Coronary artery (tissue), 2 donors: ENCODE measurements around the gene CDHR5.
"Not testable (repeated sequence)": the region's sequence is repeated elsewhere in the genome, so short reads cannot be mapped to it uniquely, and the experiment has no call there.

Experiments used
- DNase-seq: peaks from one replicate; pipeline ENCODE4 v3.0.0-alpha.2; 2017; ENCODE audit warnings: low spot score
- H3K27ac ChIP-seq, 2 donors: fragments of 200-600 bp; sonication (generic); one replicate each; pipeline ENCODE4 v1.5.1; 2016 to 2019
- H3K4me3 ChIP-seq: fragments of 200-600 bp; sonication (generic); 2 replicates; pipeline ENCODE4 v1.5.1; 2016; ENCODE audit warnings: mild to moderate bottlenecking, moderate library complexity
- TF ChIP-seq, protein P1 (sequence below): fragments of 200-600 bp; sonication (generic); IDR thresholded peaks from one replicate; pipeline ENCODE4 v1.5.1; 2019; ENCODE audit warnings: antibody characterized with exemption

CDHR5 gene

DNA sequence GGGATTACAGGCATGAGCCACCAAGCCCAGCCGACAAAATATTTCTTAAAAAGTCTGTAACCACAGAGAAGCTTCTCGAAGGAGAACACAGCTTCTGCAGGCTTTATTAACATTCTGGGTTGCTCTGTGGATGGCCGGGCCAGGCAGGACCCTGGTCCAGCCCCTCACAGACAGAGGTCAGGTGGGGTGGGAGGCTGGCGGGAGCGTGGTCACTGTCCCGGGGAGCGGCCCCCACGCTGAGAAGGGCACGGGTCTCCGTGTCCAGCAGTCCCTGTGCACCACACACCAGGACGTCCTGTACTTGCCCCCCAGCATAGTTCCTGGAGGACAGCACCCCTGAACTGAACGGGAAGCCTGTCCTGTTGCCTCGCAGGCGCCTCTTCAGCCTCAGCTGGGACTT lies 31.7 kb upstream of the CDHR5 start:
- TF ChIP-seq, protein P1, sequence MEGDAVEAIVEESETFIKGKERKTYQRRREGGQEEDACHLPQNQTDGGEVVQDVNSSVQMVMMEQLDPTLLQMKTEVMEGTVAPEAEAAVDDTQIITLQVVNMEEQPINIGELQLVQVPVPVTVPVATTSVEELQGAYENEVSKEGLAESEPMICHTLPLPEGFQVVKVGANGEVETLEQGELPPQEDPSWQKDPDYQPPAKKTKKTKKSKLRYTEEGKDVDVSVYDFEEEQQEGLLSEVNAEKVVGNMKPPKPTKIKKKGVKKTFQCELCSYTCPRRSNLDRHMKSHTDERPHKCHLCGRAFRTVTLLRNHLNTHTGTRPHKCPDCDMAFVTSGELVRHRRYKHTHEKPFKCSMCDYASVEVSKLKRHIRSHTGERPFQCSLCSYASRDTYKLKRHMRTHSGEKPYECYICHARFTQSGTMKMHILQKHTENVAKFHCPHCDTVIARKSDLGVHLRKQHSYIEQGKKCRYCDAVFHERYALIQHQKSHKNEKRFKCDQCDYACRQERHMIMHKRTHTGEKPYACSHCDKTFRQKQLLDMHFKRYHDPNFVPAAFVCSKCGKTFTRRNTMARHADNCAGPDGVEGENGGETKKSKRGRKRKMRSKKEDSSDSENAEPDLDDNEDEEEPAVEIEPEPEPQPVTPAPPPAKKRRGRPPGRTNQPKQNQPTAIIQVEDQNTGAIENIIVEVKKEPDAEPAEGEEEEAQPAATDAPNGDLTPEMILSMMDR, result no peak
- Histone ChIP-seq H3K27ac (no peak overlapping the region), H3K4me3 (no peak overlapping the region)
- no peak for DNase-seq

DNA sequence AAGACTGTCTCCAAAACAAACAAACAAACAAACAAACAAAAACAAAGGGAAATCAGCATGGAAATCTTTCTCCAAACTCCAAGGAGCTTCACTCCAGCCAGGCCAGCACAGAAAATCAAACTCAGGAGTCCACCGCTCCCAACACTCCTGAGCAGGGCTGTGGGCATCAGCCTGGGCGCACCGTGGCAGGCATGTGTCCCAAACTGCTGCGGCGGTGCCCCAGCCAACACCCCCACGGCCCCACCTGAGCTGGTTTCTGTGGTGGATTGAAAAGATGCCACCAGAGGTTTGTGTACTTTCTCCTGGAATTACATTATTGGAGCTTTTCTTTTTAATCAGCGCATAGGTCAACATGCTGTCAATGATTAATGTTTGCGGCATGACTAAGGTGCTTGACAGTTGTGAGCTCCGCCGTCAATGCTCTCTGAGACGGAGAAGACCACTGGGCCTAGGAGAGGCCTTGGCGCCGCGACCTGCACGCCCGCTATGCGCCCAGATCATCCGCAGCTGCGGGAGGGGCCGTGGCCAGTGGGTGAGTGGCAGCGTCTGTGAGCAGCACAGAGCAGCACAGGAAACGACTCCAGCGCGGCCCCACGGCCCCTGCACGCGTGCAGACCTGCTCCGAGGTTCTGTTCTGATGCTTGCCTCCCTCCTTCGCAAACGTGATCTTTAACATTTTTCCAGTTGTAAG lies 30.4 kb upstream of the CDHR5 start:
- TF ChIP-seq, protein P1, result no peak
- no peak for DNase-seq
- Histone ChIP-seq H3K4me3 (no peak overlapping the region), H3K27ac (no peak overlapping the region)

DNA sequence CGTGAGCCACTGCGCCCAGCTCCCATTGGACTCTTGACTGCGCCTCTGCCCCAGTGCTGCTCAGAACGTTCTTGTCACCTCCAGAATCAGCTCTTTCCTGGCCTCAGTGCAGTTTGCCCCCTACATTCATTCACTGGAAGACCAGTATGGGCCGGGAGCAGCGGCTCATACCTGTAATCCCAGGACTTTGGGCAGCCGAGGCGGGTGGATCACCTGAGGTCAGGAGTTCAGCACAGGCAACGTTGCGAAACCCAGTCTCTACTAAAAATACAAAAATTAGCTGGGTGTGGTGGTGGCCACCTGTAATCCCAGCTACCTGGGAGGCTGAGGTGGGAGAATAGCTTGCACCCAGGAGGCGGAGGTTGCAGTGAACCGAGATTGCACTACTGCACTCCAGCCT lies 29.7 kb upstream of the CDHR5 start:
- DNase-seq, result not testable (repeated sequence)

DNA sequence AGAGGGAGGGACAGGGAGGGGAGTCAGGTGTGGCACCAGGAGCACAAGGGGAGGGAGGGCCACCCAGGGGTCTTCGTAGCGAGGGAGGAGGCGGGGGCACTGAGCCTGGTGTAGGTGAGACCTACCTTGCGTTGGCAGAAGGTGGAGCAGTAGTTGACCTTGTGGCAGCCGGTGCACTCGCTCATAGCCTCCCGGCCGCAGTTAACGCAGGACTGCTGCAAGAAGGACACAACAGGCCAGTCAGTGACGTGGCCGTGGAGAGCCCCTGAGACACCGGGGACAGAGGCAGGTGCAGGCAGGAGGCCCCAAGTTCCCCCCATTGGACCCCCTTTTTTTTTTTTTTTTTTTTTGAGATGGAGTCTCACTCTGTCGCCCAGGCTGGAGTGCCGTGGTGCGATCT lies 29.1 kb upstream of the CDHR5 start:
- H3K4me3 ChIP-seq, result no peak overlapping the region
- no peak for DNase-seq
- H3K27ac ChIP-seq, result no peak overlapping the region
- TF ChIP-seq, protein P1, result no peak

More for the DNA sequence above, 29.7 kb upstream of the CDHR5 start:
- H3K27ac ChIP-seq, H3K4me3 ChIP-seq: not testable (repeated sequence)

DNA sequence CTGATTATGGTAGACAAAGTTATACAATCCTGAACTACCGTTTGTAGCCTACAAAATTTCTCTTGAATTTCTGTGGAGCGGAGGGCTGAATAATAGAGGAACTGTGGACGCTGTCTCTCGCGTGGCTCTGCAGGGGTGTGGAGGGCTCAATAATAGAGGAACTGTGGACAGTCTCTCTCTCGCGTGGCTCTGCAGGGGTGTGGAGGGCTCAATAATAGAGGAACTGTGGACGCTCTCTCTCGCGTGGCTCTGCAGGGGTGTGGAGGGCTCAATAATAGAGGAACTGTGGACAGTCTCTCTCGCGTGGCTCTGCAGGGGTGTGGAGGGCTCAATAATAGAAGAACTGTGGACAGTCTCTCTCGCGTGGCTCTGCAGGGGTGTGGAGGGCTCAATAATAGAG lies 28.4 kb upstream of the CDHR5 start:
- not testable (repeated sequence) for H3K27ac ChIP-seq, H3K4me3 ChIP-seq, DNase-seq

DNA sequence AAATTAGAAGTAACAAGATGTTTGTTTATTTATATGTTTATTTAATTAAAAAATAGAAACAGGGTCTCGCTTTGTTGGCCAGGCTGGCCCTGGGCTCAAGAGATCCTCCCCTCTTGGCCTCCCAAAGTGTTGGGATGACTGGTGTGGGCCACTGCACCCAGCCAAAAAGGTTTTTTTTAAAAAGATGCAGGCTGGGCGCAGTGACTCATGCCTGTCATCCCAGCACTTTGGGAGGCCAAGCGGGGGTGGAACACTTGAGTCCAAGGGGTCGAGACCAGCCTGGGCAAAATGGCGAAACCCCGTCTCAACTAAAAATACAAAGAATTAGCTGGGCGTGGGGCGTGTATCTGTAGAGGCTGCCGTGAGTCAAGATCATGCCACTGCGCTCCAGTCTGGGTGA lies 25.7 kb upstream of the CDHR5 start:
- H3K4me3 ChIP-seq, result no peak overlapping the region
- no peak for DNase-seq
- TF ChIP-seq, protein P1, result no peak
- H3K27ac ChIP-seq, result no peak overlapping the region

DNA sequence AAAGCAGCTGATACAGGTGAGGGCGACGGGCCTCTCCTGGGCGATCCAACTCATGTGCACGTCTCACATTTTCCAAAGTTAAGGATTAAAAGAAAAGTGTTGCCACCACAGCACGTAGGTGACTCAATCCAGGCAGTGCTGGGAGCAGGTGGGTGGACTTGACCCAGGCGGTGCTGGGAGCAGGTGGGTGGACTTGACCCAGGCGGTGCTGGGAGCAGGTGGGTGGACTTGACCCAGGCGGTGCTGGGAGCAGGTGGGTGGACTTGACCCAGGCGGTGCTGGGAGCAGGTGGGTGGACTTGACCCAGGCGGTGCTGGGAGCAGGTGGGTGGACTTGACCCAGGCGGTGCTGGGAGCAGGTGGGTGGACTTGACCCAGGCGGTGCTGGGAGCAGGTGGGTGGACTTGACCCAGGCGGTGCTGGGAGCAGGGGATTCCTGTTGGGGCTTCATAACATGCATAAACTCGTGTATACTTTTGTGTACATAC lies 23.0 kb upstream of the CDHR5 start:
- not testable (repeated sequence) for H3K27ac ChIP-seq, DNase-seq, H3K4me3 ChIP-seq

DNA sequence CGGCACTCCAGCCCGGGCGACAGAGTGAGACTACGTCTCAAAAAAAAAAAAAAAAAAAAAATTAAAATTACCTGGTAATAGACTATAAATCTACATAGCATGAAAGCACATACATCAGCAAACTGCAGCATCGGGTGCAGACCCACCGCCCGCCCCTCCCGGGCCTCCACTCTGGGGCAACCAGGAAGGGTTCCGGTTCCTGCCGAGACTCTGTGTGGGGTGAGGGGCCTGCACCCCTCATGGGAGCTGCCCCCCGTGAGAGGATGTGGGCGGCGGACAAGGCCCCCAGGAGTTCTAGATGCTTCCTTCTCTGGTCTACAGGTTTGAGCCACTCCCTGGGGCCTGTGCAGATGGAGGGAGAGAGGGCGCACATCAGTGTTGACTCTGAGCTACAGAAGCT lies 21.5 kb upstream of the CDHR5 start:
- Histone ChIP-seq H3K27ac (no peak overlapping the region), H3K4me3 (no peak overlapping the region)
- TF ChIP-seq, protein P1, result no peak
- no peak for DNase-seq

DNA sequence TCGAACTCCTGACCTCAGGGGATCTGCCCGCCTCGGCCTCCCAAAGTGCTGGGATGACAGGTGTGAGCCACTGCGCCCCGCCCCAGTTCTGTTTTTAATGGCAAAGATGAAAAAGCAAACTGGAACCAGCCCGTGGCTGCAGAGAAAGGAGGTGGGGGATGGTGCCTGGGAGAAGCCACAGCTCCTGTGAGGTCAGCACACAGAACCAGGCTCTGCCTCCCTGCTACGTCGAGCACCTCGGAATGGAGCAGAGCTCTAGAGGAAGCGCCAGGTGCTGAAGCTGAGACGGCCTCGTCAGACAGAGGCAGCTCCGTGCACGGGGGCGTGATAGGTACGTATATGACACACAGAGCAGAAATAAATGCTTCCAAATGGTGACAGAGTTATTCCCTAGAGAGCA lies 20.8 kb upstream of the CDHR5 start:
- DNase-seq, result no peak
- H3K27ac ChIP-seq, result no peak overlapping the region
- H3K4me3 ChIP-seq, result no peak overlapping the region
- TF ChIP-seq, protein P1, result no peak
